GM23338 (cell line): ENCODE measurements around the gene CTRL.

ENCODE experiments used
- CREB1 ChIP-seq: fragments of 250-450 bp; sonication (Bioruptor Pico); IDR thresholded peaks from 2 replicates; pipeline ENCODE4 v1.5.0; 2020; ENCODE audit warnings: low read depth, mild to moderate bottlenecking, moderate library complexity
- CTCF ChIP-seq, 2 experiments: fragments of 200-600 bp in 1 of 2; sonication (generic) in 1 of 2; conservative IDR thresholded peaks; 2 replicates each; pipeline versions ENCODE4 v1.5.1 to v1.6.1; 2016 to 2017; ENCODE audit warnings: antibody characterized with exemption in 2 of 2, low read depth in 2 of 2, mild to moderate bottlenecking in 2 of 2, moderate library complexity in 1 of 2
- EZH2 ChIP-seq: fragments of 200-600 bp; sonication (generic); IDR thresholded peaks from one replicate; pipeline ENCODE4 v1.8.0; 2017; ENCODE audit warnings: antibody characterized with exemption, mild to moderate bottlenecking, low read depth; ENCODE audit not compliant: unreplicated experiment
- POLR2AphosphoS5 ChIP-seq: IDR thresholded peaks from 2 replicates; pipeline ENCODE4 v1.6.1; 2016; ENCODE audit warnings: antibody characterized with exemption, low read depth
- REST ChIP-seq: IDR thresholded peaks from one replicate; pipeline ENCODE4 v1.6.1; 2018; ENCODE audit warnings: antibody characterized with exemption; ENCODE audit not compliant: unreplicated experiment
- STAT1 ChIP-seq: IDR thresholded peaks from one replicate; pipeline ENCODE4 v1.6.1; 2016; ENCODE audit warnings: antibody characterized with exemption; ENCODE audit not compliant: unreplicated experiment
- ZNF114 ChIP-seq: fragments of 250-450 bp; sonication (Bioruptor Pico); IDR thresholded peaks from 2 replicates; pipeline ENCODE4 v1.5.0; 2020; ENCODE audit warnings: mild to moderate bottlenecking, moderate library complexity

- TF ChIP-seq CTCF (conservative IDR thresholded peaks at IDR 0.05; ENCODE audit: low read depth in 2 of 2): no peak
- no peak for TF ChIP-seq POLR2AphosphoS5
- no peak for TF ChIP-seq CREB1 (CRISPR knock-in tag)
- TF ChIP-seq STAT1: no peak
- no peak for TF ChIP-seq ZNF114 (CRISPR knock-in tag)
- TF ChIP-seq EZH2: no peak
- TF ChIP-seq REST: no peak
These were observed 14.5 kb upstream of the CTRL start for GRCh38 chr16:67946128-67946569.
